Measurements from ENCODE around the gene DOK3.

DOK3 gene

GRCh38 chr5:177509381-177509951, at the start of gene DOK3:
Gene DOK3 (minus strand): TSS chr5:177509826. CDS start chr5:177509540, 286 bp downstream.
- Mint-ChIP-seq H3K36me3 (peaks cover 63% of the 10 kb centered on the region), H3K4me1 (peaks cover 63% of the 10 kb centered on the region), H3K27ac (peak within 1 kb of the TSS; percentile 95), H3K9me3 (no peaks in the 10 kb centered on the region), H3K4me3 (peak within 1 kb of the TSS; percentile 94), H3K27me3 (no peaks in the 10 kb centered on the region)
- peak; percentile 72 for ATAC-seq

- Mint-ChIP-seq H3K36me3 (no peaks in the 10 kb centered on the region), H3K9me3 (peaks cover 4% of the 10 kb centered on the region), H3K4me1 (peaks cover 15% of the 10 kb centered on the region), H3K27me3 (no peaks in the 10 kb centered on the region), H3K4me3 (no peak overlapping the region), H3K27ac (no peak overlapping the region)
- no peak for ATAC-seq
These were observed 48.2 kb upstream of the DOK3 start for GRCh38 chr5:177557796-177558195.

- H3K36me3 Mint-ChIP-seq: peaks cover 3% of the 10 kb centered on the region
- H3K4me3 Mint-ChIP-seq: no peak overlapping the region
- no peak for ATAC-seq
- peaks cover 4% of the 10 kb centered on the region for H3K9me3 Mint-ChIP-seq
- H3K27me3 Mint-ChIP-seq: no peaks in the 10 kb centered on the region
- no peak overlapping the region for H3K27ac Mint-ChIP-seq
- H3K4me1 Mint-ChIP-seq: peaks cover 22% of the 10 kb centered on the region
These were observed 47.5 kb upstream of the DOK3 start for GRCh38 chr5:177557041-177557647.

GRCh38 chr5:177555665-177556064, 46.0 kb upstream of the DOK3 start:
- Mint-ChIP-seq H3K27ac (no peak overlapping the region), H3K4me1 (peaks cover 31% of the 10 kb centered on the region), H3K27me3 (no peaks in the 10 kb centered on the region), H3K4me3 (no peak overlapping the region), H3K36me3 (peaks cover 7% of the 10 kb centered on the region), H3K9me3 (no peaks in the 10 kb centered on the region)
- ATAC-seq: no peak

GRCh38 chr5:177555228-177555627, 45.6 kb upstream of the DOK3 start:
- ATAC-seq: no peak
- Mint-ChIP-seq H3K27me3 (no peaks in the 10 kb centered on the region), H3K9me3 (no peaks in the 10 kb centered on the region), H3K4me1 (peaks cover 35% of the 10 kb centered on the region), H3K36me3 (peaks cover 7% of the 10 kb centered on the region), H3K4me3 (peak overlapping the region; percentile 84), H3K27ac (peak overlapping the region; percentile 84)

GRCh38 chr5:177554474-177555111, 45.0 kb upstream of the DOK3 start, which contains the start of gene FAM193B:
Gene FAM193B (minus strand): TSS chr5:177554563. CDS start chr5:177554458, 105 bp downstream.
- Mint-ChIP-seq H3K27me3 (no peaks in the 10 kb centered on the region), H3K36me3 (peaks cover 7% of the 10 kb centered on the region), H3K9me3 (no peaks in the 10 kb centered on the region), H3K27ac (peak within 1 kb of the TSS; percentile 84), H3K4me1 (peaks cover 37% of the 10 kb centered on the region), H3K4me3 (peak within 1 kb of the TSS; percentile 84)
- ATAC-seq: peak; percentile 98

GRCh38 chr5:177553671-177554429, 44.2 kb upstream of the DOK3 start:
- H3K4me3 Mint-ChIP-seq: peak overlapping the region; percentile 77

GRCh38 chr5:177552839-177553455, 43.3 kb upstream of the DOK3 start:
- Mint-ChIP-seq H3K4me3 (peak overlapping the region; percentile 77), H3K27ac (peak overlapping the region; percentile 62), H3K4me1 (peaks cover 48% of the 10 kb centered on the region), H3K27me3 (no peaks in the 10 kb centered on the region), H3K36me3 (peaks cover 7% of the 10 kb centered on the region), H3K9me3 (no peaks in the 10 kb centered on the region)
- ATAC-seq: no peak

More at GRCh38 chr5:177553671-177554429, 44.2 kb upstream of the DOK3 start:
- H3K27me3 Mint-ChIP-seq: no peaks in the 10 kb centered on the region
- ATAC-seq: peak; percentile 78
- H3K36me3 Mint-ChIP-seq: peaks cover 7% of the 10 kb centered on the region
- H3K4me1 Mint-ChIP-seq: peaks cover 39% of the 10 kb centered on the region
- H3K9me3 Mint-ChIP-seq: no peaks in the 10 kb centered on the region
- H3K27ac Mint-ChIP-seq: peak overlapping the region; percentile 84

GRCh38 chr5:177550122-177550521, 40.5 kb upstream of the DOK3 start:
- H3K4me3 Mint-ChIP-seq: no peak overlapping the region
- H3K4me1 Mint-ChIP-seq: peaks cover 57% of the 10 kb centered on the region
- peaks cover 7% of the 10 kb centered on the region for H3K36me3 Mint-ChIP-seq
- H3K9me3 Mint-ChIP-seq: no peaks in the 10 kb centered on the region
- no peaks in the 10 kb centered on the region for H3K27me3 Mint-ChIP-seq
- H3K27ac Mint-ChIP-seq: no peak overlapping the region
- no peak for ATAC-seq

GRCh38 chr5:177548495-177548894, 38.9 kb upstream of the DOK3 start:
- H3K4me3 Mint-ChIP-seq: no peak overlapping the region
- H3K27ac Mint-ChIP-seq: no peak overlapping the region
- ATAC-seq: no peak
- peaks cover 7% of the 10 kb centered on the region for H3K36me3 Mint-ChIP-seq
- peaks cover 50% of the 10 kb centered on the region for H3K4me1 Mint-ChIP-seq
- H3K9me3 Mint-ChIP-seq: no peaks in the 10 kb centered on the region
- H3K27me3 Mint-ChIP-seq: no peaks in the 10 kb centered on the region

GRCh38 chr5:177547736-177548135, 38.1 kb upstream of the DOK3 start:
- no peak for ATAC-seq
- Mint-ChIP-seq H3K27me3 (no peaks in the 10 kb centered on the region), H3K27ac (no peak overlapping the region), H3K4me1 (peaks cover 44% of the 10 kb centered on the region), H3K4me3 (no peak overlapping the region), H3K36me3 (peaks cover 9% of the 10 kb centered on the region), H3K9me3 (no peaks in the 10 kb centered on the region)

- H3K27me3 Mint-ChIP-seq: no peaks in the 10 kb centered on the region
- H3K4me1 Mint-ChIP-seq: peaks cover 39% of the 10 kb centered on the region
- H3K4me3 Mint-ChIP-seq: no peak overlapping the region
- ATAC-seq: no peak
- no peaks in the 10 kb centered on the region for H3K9me3 Mint-ChIP-seq
- H3K27ac Mint-ChIP-seq: no peak overlapping the region
- H3K36me3 Mint-ChIP-seq: peaks cover 8% of the 10 kb centered on the region
These were observed 36.7 kb upstream of the DOK3 start for GRCh38 chr5:177546258-177546741.

GRCh38 chr5:177545487-177546257, 36.0 kb upstream of the DOK3 start:
- H3K27ac Mint-ChIP-seq: no peak overlapping the region
- ATAC-seq: no peak
- H3K9me3 Mint-ChIP-seq: no peaks in the 10 kb centered on the region
- H3K4me3 Mint-ChIP-seq: no peak overlapping the region
- no peaks in the 10 kb centered on the region for H3K27me3 Mint-ChIP-seq
- H3K36me3 Mint-ChIP-seq: peaks cover 8% of the 10 kb centered on the region
- H3K4me1 Mint-ChIP-seq: peaks cover 34% of the 10 kb centered on the region

- H3K4me1 Mint-ChIP-seq: peaks cover 18% of the 10 kb centered on the region
- H3K4me3 Mint-ChIP-seq: no peak overlapping the region
- H3K36me3 Mint-ChIP-seq: peaks cover 12% of the 10 kb centered on the region
- ATAC-seq: no peak
- no peaks in the 10 kb centered on the region for H3K27me3 Mint-ChIP-seq
- no peak overlapping the region for H3K27ac Mint-ChIP-seq
- H3K9me3 Mint-ChIP-seq: no peaks in the 10 kb centered on the region
These were observed 33.3 kb upstream of the DOK3 start for GRCh38 chr5:177542816-177543465.

All from stimulated activated memory B cell treated with anti-CD40 and anti-IgM and Interleukin-4, amounts not matched to agents 10 μg/mL and 1 μg/mL and 100 μg/mL, for 72 hours (primary cell).